Measurements from ENCODE around the gene CAPN9. TPM values are rescaled to one million over a fixed set of nuclear protein-coding genes. Genes with fewer than 3 reads are reported as not detected.

Gene CAPN9
- total and polyA plus RNA-seq, 2 donors (not counting 3 experiments of a cell fraction or from before 2014, with no cell fraction given), result not detected

GRCh38 chr1:230806552-230806951 is 59.4 kb downstream of the CAPN9 start:
- TF ChIP-seq JUN (IDR thresholded peaks at IDR 0.05; ENCODE audit: borderline replicate concordance, insufficient read depth, insufficient read length, low read depth) (no peak), FOS (IDR thresholded peaks at IDR 0.05; ENCODE audit: borderline replicate concordance, insufficient read depth, low read length) (no peak), POLR2A (IDR thresholded peaks at IDR 0.05; ENCODE audit: low read depth, low read length) (no peak), GATA2 (IDR thresholded peaks at IDR 0.05; ENCODE audit: insufficient read depth, insufficient read length, low read depth, low read length) (no peak), POLR2AphosphoS5 (IDR thresholded peaks at IDR 0.05; ENCODE audit: insufficient read depth, low read depth, low read length) (no peak), CTCF (IDR thresholded peaks at IDR 0.05; ENCODE audit: extremely low read depth in 1 of 2, insufficient read depth in 1 of 2, low read depth in 1 of 2, low read length in 2 of 2) (no peak), EZH2 (IDR thresholded peaks at IDR 0.05; ENCODE audit: borderline replicate concordance, low read depth, low read length, severe bottlenecking) (no peak), MAX (IDR thresholded peaks at IDR 0.05; ENCODE audit: insufficient read depth, insufficient read length) (no peak)
- Histone ChIP-seq H3K4me3 (replicated peaks in 1 of 3; ENCODE audit: insufficient read depth in 1 of 3, low read depth in 1 of 3, low read length in 3 of 3) (no peak overlapping the region), H3K27me3 (ENCODE audit: control insufficient read depth in 2 of 2, insufficient read depth in 2 of 2, low read length in 2 of 2) (no peaks in the 10 kb centered on the region), H3K9me1 (replicated peaks; ENCODE audit: control insufficient read depth, extremely low read depth, insufficient read depth, low read length) (no peaks in the 10 kb centered on the region), H3K27ac (ENCODE audit: insufficient read depth, low read depth, low read length) (no peak overlapping the region), H3K4me1 (ENCODE audit: control insufficient read depth, extremely low read depth, insufficient read depth, low read length) (no peaks in the 10 kb centered on the region), H3K36me3 (ENCODE audit: control insufficient read depth in 2 of 2, extremely low read depth in 1 of 2, insufficient read depth in 2 of 2, low read length in 2 of 2) (no peaks in the 10 kb centered on the region), H2AFZ (ENCODE audit: low read depth, low read length) (no peak overlapping the region), H4K20me1 (replicated peaks; ENCODE audit: control insufficient read depth, extremely low read depth, insufficient read depth, low read length) (no peaks in the 10 kb centered on the region), H3K9me3 (replicated peaks; ENCODE audit: control insufficient read depth, insufficient read depth, low read length) (no peaks in the 10 kb centered on the region), H3K79me2 (ENCODE audit: control insufficient read depth, insufficient read depth, low read length) (no peaks in the 10 kb centered on the region), H3K4me2 (ENCODE audit: insufficient read depth, low read length) (no peak overlapping the region), H3K9ac (replicated peaks; ENCODE audit: extremely low read depth, insufficient read depth, low read length) (no peak overlapping the region)
- FAIRE-seq, result no peak
- intact Hi-C loops (cut with micrococcal nuclease) (no loop called here), dilution Hi-C loops (cut with MboI; ENCODE audit: extremely low pct_ligation_motif_present, low sequenced_read_pairs) (no loop called here)
- BruUV-seq (replicated peaks), result no TSS peak
- ChIA-PET POLR2A (no interaction called here), CTCF (no interaction called here)
- no peak for DNase-seq (ENCODE audit: low read depth, low spot score)
